Spleen (tissue), 11 donors: ENCODE data around the gene ZNF609. TPM values are rescaled to one million over a fixed set of nuclear protein-coding genes. Genes with fewer than 3 reads are reported as not detected.

Experiments
- DNase-seq: peaks from one replicate; pipeline ENCODE4 v3.0.0-alpha.2; 2020
- H3K27ac ChIP-seq, 8 donors: fragments of 200-600 bp; sonication (generic) in 7 of 8; 1 replicate in 4 of 8; 2 replicates in 4 of 8; pipeline versions ENCODE4 v1.5.0 to v1.8.0; 2016 to 2021; ENCODE audit warnings: inconsistent platforms in 4 of 8, mild to moderate bottlenecking in 4 of 8, moderate library complexity in 1 of 8
- H3K27me3 ChIP-seq, 7 donors: fragments of 200-600 bp; sonication (generic) in 6 of 7; replicated peaks in 1 of 7; 1 replicate in 4 of 7; 2 replicates in 3 of 7; pipeline versions ENCODE4 v1.5.0 to v1.8.0; 2016 to 2021; ENCODE audit warnings: inconsistent platforms in 3 of 7, mild to moderate bottlenecking in 1 of 7
- H3K36me3 ChIP-seq, 6 donors: fragments of 200-600 bp; sonication (generic) in 5 of 6; 1 replicate in 4 of 6; 2 replicates in 2 of 6; pipeline versions ENCODE4 v1.5.0 to v1.8.0; 2016 to 2021; ENCODE audit warnings: inconsistent platforms in 2 of 6
- H3K4me1 ChIP-seq, 6 donors: fragments of 200-600 bp; sonication (generic) in 5 of 6; 1 replicate in 3 of 6; 2 replicates in 3 of 6; pipeline versions ENCODE4 v1.5.0 to v1.8.0; 2016 to 2021; ENCODE audit warnings: inconsistent platforms in 3 of 6
- H3K4me3 ChIP-seq, 8 donors: fragments of 200-600 bp; sonication (generic) in 7 of 8; 1 replicate in 4 of 8; 2 replicates in 4 of 8; pipeline versions ENCODE4 v1.5.0 to v1.8.0; 2016 to 2021; ENCODE audit warnings: inconsistent platforms in 4 of 8, mild to moderate bottlenecking in 4 of 8, moderate library complexity in 2 of 8
- H3K9me3 ChIP-seq, 8 donors: fragments of 200-600 bp; sonication (generic) in 7 of 8; 1 replicate in 4 of 8; 2 replicates in 4 of 8; pipeline versions ENCODE4 v1.5.0 to v1.8.0; 2016 to 2021; ENCODE audit warnings: inconsistent platforms in 4 of 8
- CTCF ChIP-seq, 11 experiments: fragments of 200-600 bp in 7 of 11; fragments of 450-650 bp in 4 of 11; sonication (generic) in 4 of 11; IDR thresholded peaks in 8 of 11; conservative IDR thresholded peaks in 3 of 11; 1 replicate in 7 of 11; 2 replicates in 4 of 11; pipeline versions ENCODE4 v1.4.0 to v1.8.0; 2016 to 2021; ENCODE audit warnings: antibody characterized with exemption in 11 of 11, inconsistent platforms in 4 of 11, mild to moderate bottlenecking in 1 of 11
- POLR2A ChIP-seq, 3 donors: fragments of 450-650 bp; IDR thresholded peaks; one replicate each; pipeline ENCODE4 v1.5.1; 2017; ENCODE audit warnings: antibody characterized with exemption in 3 of 3, mild to moderate bottlenecking in 1 of 3
- POLR2AphosphoS5 ChIP-seq, 3 donors: sonication (generic); formaldehyde crosslinking; IDR thresholded peaks; one replicate each; pipeline ENCODE4 v1.5.1; 2017; ENCODE audit warnings: antibody characterized with exemption in 3 of 3
- whole genome bisulfite sequencing, 5 donors: extraction: QIAGEN DNeasy Blood & Tissue Kit in 3 of 5; methylation state at CpG; one replicate each; pipeline versions ENCODE4 v1.1.5 to v1.1.7; 2013 to 2018; 5-methylcytosine and 5-hydroxymethylcytosine counted together
- intact Hi-C: fragments of 100-400 bp; cut with DNase I; formaldehyde crosslinking; loops from one replicate; pipeline ENCODE4 v1.15.0; 2023; ENCODE audit warnings: low total_unique reads
- polyA plus RNA-seq, 3 donors: library from polyadenylated mRNA; stranded (reverse); fragments of 200-250 nt; gene quantifications; one replicate each; pipeline ENCODE4 v1.2.1, GENCODE V29; 2013
- total RNA-seq, 7 donors: library from RNA; depleted of rRNA in 3 of 7; stranded (reverse); fragments of >200 nt in 3 of 7; fragmentation: NEBNext Ultra II Directional in 4 of 7; extraction: Animal tissue kit (Norgen Biotek cat#: 25700) in 4 of 7; gene quantifications; one replicate each; pipeline versions ENCODE4 v1.1.0 to v1.2.1, GENCODE V29; 2016 to 2021
- donor health status: healthy with polysubstance abuse.
- donor health status: DM: no; HTN: no; CAD: no; lungs with moderate emphysema.
- donor health status: DM: no; HTN: no; CAD: no.
- donor health status: Bipolar disorder and iron deficiency.
- donor health status: healthy.
- donor health status: DM: no; HTN: no; CAD: no.
- donor health status: DM: yes; HTN: yes; CAD: no.

ZNF609 gene
- total and polyA plus RNA-seq, 10 donors = 2.4 to 55.7 (median 38.8) TPM

- 73 to 94% (median 90%) methylated on average over 2 of the region's 2 CpGs for WGBS, 5 donors
- Histone ChIP-seq H3K27me3 (no peaks in the 10 kb centered on the region), H3K4me1 (peaks cover 0 to 15% (median 10%) of the 10 kb centered on the region in 6 donors), H3K36me3 (no peaks in the 10 kb centered on the region), H3K27ac (no peak overlapping the region), H3K4me3 (no peak overlapping the region), H3K9me3 (no peaks in the 10 kb centered on the region)
- no peak for DNase-seq
- TF ChIP-seq CTCF (IDR thresholded peaks at IDR 0.05 in 8 of 11, conservative IDR thresholded peaks at IDR 0.05 in 3 of 11) = no peak
- no peak for TF ChIP-seq POLR2A (IDR thresholded peaks at IDR 0.05)
- TF ChIP-seq POLR2AphosphoS5 (IDR thresholded peaks at IDR 0.05) = no peak
- intact Hi-C loops = no loop called here
Measured at GRCh38 chr15:64716452-64716851, 256.1 kb downstream of the ZNF609 start.

- TF ChIP-seq POLR2A (IDR thresholded peaks at IDR 0.05) (no peak), CTCF (IDR thresholded peaks at IDR 0.05 in 8 of 11, conservative IDR thresholded peaks at IDR 0.05 in 3 of 11) (no peak), POLR2AphosphoS5 (IDR thresholded peaks at IDR 0.05) (no peak)
- peak; percentile 30 for DNase-seq
- no peak overlapping the region for H3K4me3 ChIP-seq
- no peaks in the 10 kb centered on the region for H3K27me3 ChIP-seq
- H3K36me3 ChIP-seq = no peaks in the 10 kb centered on the region
- H3K9me3 ChIP-seq = no peaks in the 10 kb centered on the region
- WGBS, 5 donors = 79 to 87% (median 83%) methylated on average over 7 of the region's 7 CpGs
- intact Hi-C loops = no loop called here
- peaks cover 0 to 15% (median 10%) of the 10 kb centered on the region in 6 donors for H3K4me1 ChIP-seq
- peak overlapping the region in 6 of 8 donors; percentile 51 to 71 (median 60) for H3K27ac ChIP-seq
Measured at GRCh38 chr15:64717130-64717529, 256.8 kb downstream of the ZNF609 start.

GRCh38 chr15:64717735-64718495 lies 257.5 kb downstream of the ZNF609 start:
- H3K36me3 ChIP-seq = no peaks in the 10 kb centered on the region
- intact Hi-C loops = no loop called here
- 42 to 54% (median 48%) methylated on average over 18 of the region's 18 CpGs for WGBS, 5 donors
- H3K4me3 ChIP-seq = peak overlapping the region in 1 of 8 donors; percentile 31
- peak overlapping the region; percentile 19 to 71 (median 54) for H3K27ac ChIP-seq
- no peaks in the 10 kb centered on the region for H3K9me3 ChIP-seq
- TF ChIP-seq POLR2A (IDR thresholded peaks at IDR 0.05) = no peak
- TF ChIP-seq CTCF (IDR thresholded peaks at IDR 0.05 in 8 of 11, conservative IDR thresholded peaks at IDR 0.05 in 3 of 11) = no peak
- TF ChIP-seq POLR2AphosphoS5 (IDR thresholded peaks at IDR 0.05) = no peak
- no peaks in the 10 kb centered on the region for H3K27me3 ChIP-seq
- peak; percentile 41 for DNase-seq
- H3K4me1 ChIP-seq = peaks cover 0 to 15% (median 10%) of the 10 kb centered on the region in 6 donors

DNA sequence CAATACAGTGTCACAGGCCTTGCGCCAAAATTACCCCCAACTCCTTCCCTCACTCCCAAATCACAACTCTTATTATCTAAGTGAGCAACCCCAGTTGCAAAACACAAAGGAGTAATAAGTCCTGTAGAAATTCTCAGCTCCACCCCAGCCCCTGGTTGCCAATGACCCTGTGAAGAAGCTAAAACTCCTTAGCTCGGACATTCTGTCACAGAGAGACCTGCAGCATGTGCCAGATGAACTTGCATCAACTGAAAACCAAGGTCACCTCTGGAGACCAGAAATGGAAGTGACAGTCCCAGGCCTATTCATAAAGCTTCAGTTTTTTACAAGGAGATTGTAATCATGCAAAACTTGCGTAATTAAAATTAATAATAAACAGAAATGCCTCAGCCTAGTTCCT lies 259.8 kb downstream of the ZNF609 start:
- no peak overlapping the region for H3K4me3 ChIP-seq
- H3K27ac ChIP-seq = no peak overlapping the region
- intact Hi-C loops = no loop called here
- no peaks in the 10 kb centered on the region for H3K36me3 ChIP-seq
- H3K9me3 ChIP-seq = no peaks in the 10 kb centered on the region
- 79 to 93% (median 86%) methylated on average over 3 of the region's 3 CpGs for WGBS, 5 donors
- TF ChIP-seq POLR2A (IDR thresholded peaks at IDR 0.05) (no peak), POLR2AphosphoS5 (IDR thresholded peaks at IDR 0.05) (no peak), CTCF (IDR thresholded peaks at IDR 0.05 in 8 of 11, conservative IDR thresholded peaks at IDR 0.05 in 3 of 11) (no peak)
- DNase-seq = peak; percentile 9
- no peaks in the 10 kb centered on the region for H3K27me3 ChIP-seq
- H3K4me1 ChIP-seq = peaks cover 0 to 15% (median 10%) of the 10 kb centered on the region in 6 donors
